ENCODE results near the gene SMAD3. TPM values are rescaled to one million over a fixed set of nuclear protein-coding genes. Genes with fewer than 3 reads are reported as not detected.

Gene SMAD3
- total RNA-seq, 2 donors from 2014 or later, result 57.0 to 94.9 TPM

GRCh38 chr15:67171471-67171870 lies 106.1 kb downstream of the SMAD3 start:
- Mint-ChIP-seq H3K4me1 (peaks cover 67% of the 10 kb centered on the region), H3K36me3 (ENCODE audit: low read depth) (peaks cover 100% of the 10 kb centered on the region), H3K9me3 (no peaks in the 10 kb centered on the region), H3K27ac (peak overlapping the region; percentile 91), H3K4me3 (no peak overlapping the region), H3K27me3 (no peaks in the 10 kb centered on the region)
- no peak for ATAC-seq (replicated peaks)

- H3K27me3 Mint-ChIP-seq, result no peaks in the 10 kb centered on the region
- H3K36me3 Mint-ChIP-seq (ENCODE audit: low read depth), result peaks cover 100% of the 10 kb centered on the region
- H3K27ac Mint-ChIP-seq, result peak overlapping the region; percentile 91
- ATAC-seq (replicated peaks), result peak; percentile 38
- H3K4me3 Mint-ChIP-seq, result peak overlapping the region; percentile 66
- no peaks in the 10 kb centered on the region for H3K9me3 Mint-ChIP-seq
- H3K4me1 Mint-ChIP-seq, result peaks cover 73% of the 10 kb centered on the region
Observed at GRCh38 chr15:67172172-67172571, 106.8 kb downstream of the SMAD3 start.

- no peaks in the 10 kb centered on the region for H3K27me3 Mint-ChIP-seq
- no peak for ATAC-seq (replicated peaks)
- no peaks in the 10 kb centered on the region for H3K9me3 Mint-ChIP-seq
- H3K36me3 Mint-ChIP-seq (ENCODE audit: low read depth), result peaks cover 100% of the 10 kb centered on the region
- H3K4me3 Mint-ChIP-seq, result peak overlapping the region; percentile 66
- H3K4me1 Mint-ChIP-seq, result peaks cover 73% of the 10 kb centered on the region
- peak overlapping the region; percentile 91 for H3K27ac Mint-ChIP-seq
Observed at GRCh38 chr15:67173005-67173404, 107.6 kb downstream of the SMAD3 start.

GRCh38 chr15:67173786-67174185 lies 108.4 kb downstream of the SMAD3 start:
- H3K27me3 Mint-ChIP-seq, result no peaks in the 10 kb centered on the region
- H3K9me3 Mint-ChIP-seq, result no peaks in the 10 kb centered on the region
- peaks cover 100% of the 10 kb centered on the region for H3K36me3 Mint-ChIP-seq (ENCODE audit: low read depth)
- H3K4me3 Mint-ChIP-seq, result peak overlapping the region; percentile 66
- H3K27ac Mint-ChIP-seq, result peak overlapping the region; percentile 91
- no peak for ATAC-seq (replicated peaks)
- peaks cover 68% of the 10 kb centered on the region for H3K4me1 Mint-ChIP-seq

- Mint-ChIP-seq H3K4me3 (peak overlapping the region; percentile 66), H3K27ac (peak overlapping the region; percentile 91), H3K27me3 (no peaks in the 10 kb centered on the region), H3K4me1 (peaks cover 69% of the 10 kb centered on the region), H3K9me3 (no peaks in the 10 kb centered on the region), H3K36me3 (ENCODE audit: low read depth) (peaks cover 98% of the 10 kb centered on the region)
- peak; percentile 1 for ATAC-seq (replicated peaks)
Observed at GRCh38 chr15:67174446-67174845, 109.0 kb downstream of the SMAD3 start.

- Mint-ChIP-seq H3K27ac (peak overlapping the region; percentile 91), H3K27me3 (no peaks in the 10 kb centered on the region), H3K4me1 (peaks cover 69% of the 10 kb centered on the region), H3K4me3 (peak overlapping the region; percentile 66), H3K36me3 (ENCODE audit: low read depth) (peaks cover 98% of the 10 kb centered on the region), H3K9me3 (no peaks in the 10 kb centered on the region)
- peak; percentile 84 for ATAC-seq (replicated peaks)
Observed at GRCh38 chr15:67174864-67175573, 109.6 kb downstream of the SMAD3 start.

GRCh38 chr15:67175643-67176071 lies 110.3 kb downstream of the SMAD3 start:
- peak; percentile 76 for ATAC-seq (replicated peaks)
- Mint-ChIP-seq H3K36me3 (ENCODE audit: low read depth) (peaks cover 95% of the 10 kb centered on the region), H3K27ac (peak overlapping the region; percentile 91), H3K4me1 (peaks cover 66% of the 10 kb centered on the region), H3K27me3 (no peaks in the 10 kb centered on the region), H3K4me3 (peak overlapping the region; percentile 66), H3K9me3 (no peaks in the 10 kb centered on the region)

GRCh38 chr15:67176195-67176971 lies 111.0 kb downstream of the SMAD3 start:
- peaks cover 61% of the 10 kb centered on the region for H3K4me1 Mint-ChIP-seq
- H3K9me3 Mint-ChIP-seq, result no peaks in the 10 kb centered on the region
- no peak for ATAC-seq (replicated peaks)
- H3K36me3 Mint-ChIP-seq (ENCODE audit: low read depth), result peaks cover 88% of the 10 kb centered on the region
- H3K27me3 Mint-ChIP-seq, result no peaks in the 10 kb centered on the region
- H3K4me3 Mint-ChIP-seq, result peak overlapping the region; percentile 66
- peak overlapping the region; percentile 91 for H3K27ac Mint-ChIP-seq

GRCh38 chr15:67177752-67178151 lies 112.3 kb downstream of the SMAD3 start:
- H3K27me3 Mint-ChIP-seq, result no peaks in the 10 kb centered on the region
- H3K4me1 Mint-ChIP-seq, result peaks cover 48% of the 10 kb centered on the region
- peaks cover 88% of the 10 kb centered on the region for H3K36me3 Mint-ChIP-seq (ENCODE audit: low read depth)
- H3K9me3 Mint-ChIP-seq, result no peaks in the 10 kb centered on the region
- ATAC-seq (replicated peaks), result no peak
- no peak overlapping the region for H3K4me3 Mint-ChIP-seq
- no peak overlapping the region for H3K27ac Mint-ChIP-seq

GRCh38 chr15:67178569-67179210 lies 113.3 kb downstream of the SMAD3 start:
- Mint-ChIP-seq H3K27ac (no peak overlapping the region), H3K4me3 (no peak overlapping the region), H3K27me3 (no peaks in the 10 kb centered on the region), H3K36me3 (ENCODE audit: low read depth) (peaks cover 85% of the 10 kb centered on the region), H3K4me1 (peaks cover 38% of the 10 kb centered on the region), H3K9me3 (no peaks in the 10 kb centered on the region)
- no peak for ATAC-seq (replicated peaks)

- H3K4me3 Mint-ChIP-seq, result no peak overlapping the region
- ATAC-seq (replicated peaks), result no peak
- H3K4me1 Mint-ChIP-seq, result peaks cover 30% of the 10 kb centered on the region
- peak overlapping the region; percentile 79 for H3K27ac Mint-ChIP-seq
- H3K9me3 Mint-ChIP-seq, result no peaks in the 10 kb centered on the region
- no peaks in the 10 kb centered on the region for H3K27me3 Mint-ChIP-seq
- H3K36me3 Mint-ChIP-seq (ENCODE audit: low read depth), result peaks cover 84% of the 10 kb centered on the region
Observed at GRCh38 chr15:67179411-67179995, 114.1 kb downstream of the SMAD3 start.

- Mint-ChIP-seq H3K36me3 (ENCODE audit: low read depth) (peaks cover 84% of the 10 kb centered on the region), H3K4me1 (peaks cover 28% of the 10 kb centered on the region), H3K9me3 (no peaks in the 10 kb centered on the region), H3K27me3 (no peaks in the 10 kb centered on the region), H3K27ac (peak overlapping the region; percentile 79), H3K4me3 (no peak overlapping the region)
- no peak for ATAC-seq (replicated peaks)
Observed at GRCh38 chr15:67180035-67180434, 114.6 kb downstream of the SMAD3 start.

- H3K4me1 Mint-ChIP-seq, result peaks cover 28% of the 10 kb centered on the region
- no peaks in the 10 kb centered on the region for H3K27me3 Mint-ChIP-seq
- ATAC-seq (replicated peaks), result no peak
- no peaks in the 10 kb centered on the region for H3K9me3 Mint-ChIP-seq
- peaks cover 84% of the 10 kb centered on the region for H3K36me3 Mint-ChIP-seq (ENCODE audit: low read depth)
- H3K27ac Mint-ChIP-seq, result no peak overlapping the region
- H3K4me3 Mint-ChIP-seq, result no peak overlapping the region
Observed at GRCh38 chr15:67180514-67181191, 115.3 kb downstream of the SMAD3 start.

GRCh38 chr15:67181221-67181639 lies 115.8 kb downstream of the SMAD3 start:
- H3K27ac Mint-ChIP-seq, result no peak overlapping the region
- peaks cover 84% of the 10 kb centered on the region for H3K36me3 Mint-ChIP-seq (ENCODE audit: low read depth)
- no peak overlapping the region for H3K4me3 Mint-ChIP-seq
- ATAC-seq (replicated peaks), result no peak
- no peaks in the 10 kb centered on the region for H3K9me3 Mint-ChIP-seq
- peaks cover 29% of the 10 kb centered on the region for H3K4me1 Mint-ChIP-seq
- no peaks in the 10 kb centered on the region for H3K27me3 Mint-ChIP-seq
